Measurements from ENCODE around the gene MRPL4. TPM values are rescaled to one million over a fixed set of nuclear protein-coding genes. Genes with fewer than 3 reads are reported as not detected.

MRPL4 gene
- total and polyA plus RNA-seq, 2 experiments from 2014 or later, result 92.0 to 171 TPM

DNA sequence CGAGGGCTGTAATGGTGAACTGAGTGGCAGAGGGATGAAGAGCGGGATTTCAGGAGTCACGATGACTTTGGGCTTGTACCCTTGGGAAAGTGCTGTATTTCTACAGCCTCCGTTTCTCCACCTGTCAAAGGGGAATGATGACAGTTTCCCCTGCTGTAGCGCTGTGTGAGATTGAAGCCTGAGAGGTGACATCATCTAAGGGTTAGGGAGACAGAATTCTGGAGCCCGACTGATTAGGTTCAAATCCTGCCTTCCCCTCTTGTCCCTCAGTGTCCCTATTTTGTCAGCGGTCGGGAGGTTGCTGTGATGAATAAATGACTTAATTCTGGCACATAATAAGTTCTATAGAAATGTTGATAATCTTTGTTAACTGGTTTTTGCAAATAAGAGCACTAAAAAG, 693 bp downstream of the MRPL4 start (continued):
- TF ChIP-seq, protein P1, sequence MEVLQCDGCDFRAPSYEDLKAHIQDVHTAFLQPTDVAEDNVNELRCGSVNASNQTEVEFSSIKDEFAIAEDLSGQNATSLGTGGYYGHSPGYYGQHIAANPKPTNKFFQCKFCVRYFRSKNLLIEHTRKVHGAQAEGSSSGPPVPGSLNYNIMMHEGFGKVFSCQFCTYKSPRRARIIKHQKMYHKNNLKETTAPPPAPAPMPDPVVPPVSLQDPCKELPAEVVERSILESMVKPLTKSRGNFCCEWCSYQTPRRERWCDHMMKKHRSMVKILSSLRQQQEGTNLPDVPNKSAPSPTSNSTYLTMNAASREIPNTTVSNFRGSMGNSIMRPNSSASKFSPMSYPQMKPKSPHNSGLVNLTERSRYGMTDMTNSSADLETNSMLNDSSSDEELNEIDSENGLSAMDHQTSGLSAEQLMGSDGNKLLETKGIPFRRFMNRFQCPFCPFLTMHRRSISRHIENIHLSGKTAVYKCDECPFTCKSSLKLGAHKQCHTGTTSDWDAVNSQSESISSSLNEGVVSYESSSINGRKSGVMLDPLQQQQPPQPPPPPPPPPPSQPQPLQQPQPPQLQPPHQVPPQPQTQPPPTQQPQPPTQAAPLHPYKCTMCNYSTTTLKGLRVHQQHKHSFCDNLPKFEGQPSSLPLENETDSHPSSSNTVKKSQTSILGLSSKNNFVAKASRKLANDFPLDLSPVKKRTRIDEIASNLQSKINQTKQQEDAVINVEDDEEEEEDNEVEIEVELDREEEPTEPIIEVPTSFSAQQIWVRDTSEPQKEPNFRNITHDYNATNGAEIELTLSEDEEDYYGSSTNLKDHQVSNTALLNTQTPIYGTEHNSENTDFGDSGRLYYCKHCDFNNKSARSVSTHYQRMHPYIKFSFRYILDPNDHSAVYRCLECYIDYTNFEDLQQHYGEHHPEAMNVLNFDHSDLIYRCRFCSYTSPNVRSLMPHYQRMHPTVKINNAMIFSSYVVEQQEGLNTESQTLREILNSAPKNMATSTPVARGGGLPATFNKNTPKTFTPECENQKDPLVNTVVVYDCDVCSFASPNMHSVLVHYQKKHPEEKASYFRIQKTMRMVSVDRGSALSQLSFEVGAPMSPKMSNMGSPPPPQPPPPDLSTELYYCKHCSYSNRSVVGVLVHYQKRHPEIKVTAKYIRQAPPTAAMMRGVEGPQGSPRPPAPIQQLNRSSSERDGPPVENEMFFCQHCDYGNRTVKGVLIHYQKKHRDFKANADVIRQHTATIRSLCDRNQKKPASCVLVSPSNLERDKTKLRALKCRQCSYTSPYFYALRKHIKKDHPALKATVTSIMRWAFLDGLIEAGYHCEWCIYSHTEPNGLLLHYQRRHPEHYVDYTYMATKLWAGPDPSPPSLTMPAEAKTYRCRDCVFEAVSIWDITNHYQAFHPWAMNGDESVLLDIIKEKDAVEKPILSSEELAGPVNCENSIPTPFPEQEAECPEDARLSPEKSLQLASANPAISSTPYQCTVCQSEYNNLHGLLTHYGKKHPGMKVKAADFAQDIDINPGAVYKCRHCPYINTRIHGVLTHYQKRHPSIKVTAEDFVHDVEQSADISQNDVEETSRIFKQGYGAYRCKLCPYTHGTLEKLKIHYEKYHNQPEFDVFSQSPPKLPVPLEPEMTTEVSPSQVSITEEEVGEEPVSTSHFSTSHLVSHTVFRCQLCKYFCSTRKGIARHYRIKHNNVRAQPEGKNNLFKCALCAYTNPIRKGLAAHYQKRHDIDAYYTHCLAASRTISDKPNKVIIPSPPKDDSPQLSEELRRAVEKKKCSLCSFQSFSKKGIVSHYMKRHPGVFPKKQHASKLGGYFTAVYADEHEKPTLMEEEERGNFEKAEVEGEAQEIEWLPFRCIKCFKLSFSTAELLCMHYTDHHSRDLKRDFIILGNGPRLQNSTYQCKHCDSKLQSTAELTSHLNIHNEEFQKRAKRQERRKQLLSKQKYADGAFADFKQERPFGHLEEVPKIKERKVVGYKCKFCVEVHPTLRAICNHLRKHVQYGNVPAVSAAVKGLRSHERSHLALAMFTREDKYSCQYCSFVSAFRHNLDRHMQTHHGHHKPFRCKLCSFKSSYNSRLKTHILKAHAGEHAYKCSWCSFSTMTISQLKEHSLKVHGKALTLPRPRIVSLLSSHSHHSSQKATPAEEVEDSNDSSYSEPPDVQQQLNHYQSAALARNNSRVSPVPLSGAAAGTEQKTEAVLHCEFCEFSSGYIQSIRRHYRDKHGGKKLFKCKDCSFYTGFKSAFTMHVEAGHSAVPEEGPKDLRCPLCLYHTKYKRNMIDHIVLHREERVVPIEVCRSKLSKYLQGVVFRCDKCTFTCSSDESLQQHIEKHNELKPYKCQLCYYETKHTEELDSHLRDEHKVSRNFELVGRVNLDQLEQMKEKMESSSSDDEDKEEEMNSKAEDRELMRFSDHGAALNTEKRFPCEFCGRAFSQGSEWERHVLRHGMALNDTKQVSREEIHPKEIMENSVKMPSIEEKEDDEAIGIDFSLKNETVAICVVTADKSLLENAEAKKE (CRISPR knock-in tag; IDR thresholded peaks at IDR 0.05), result no peak
- TF ChIP-seq ZNF114 (CRISPR knock-in tag; IDR thresholded peaks at IDR 0.05), result no peak
- TF ChIP-seq, protein P2, sequence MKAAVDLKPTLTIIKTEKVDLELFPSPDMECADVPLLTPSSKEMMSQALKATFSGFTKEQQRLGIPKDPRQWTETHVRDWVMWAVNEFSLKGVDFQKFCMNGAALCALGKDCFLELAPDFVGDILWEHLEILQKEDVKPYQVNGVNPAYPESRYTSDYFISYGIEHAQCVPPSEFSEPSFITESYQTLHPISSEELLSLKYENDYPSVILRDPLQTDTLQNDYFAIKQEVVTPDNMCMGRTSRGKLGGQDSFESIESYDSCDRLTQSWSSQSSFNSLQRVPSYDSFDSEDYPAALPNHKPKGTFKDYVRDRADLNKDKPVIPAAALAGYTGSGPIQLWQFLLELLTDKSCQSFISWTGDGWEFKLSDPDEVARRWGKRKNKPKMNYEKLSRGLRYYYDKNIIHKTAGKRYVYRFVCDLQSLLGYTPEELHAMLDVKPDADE (IDR thresholded peaks at IDR 0.05), result no peak

DNA sequence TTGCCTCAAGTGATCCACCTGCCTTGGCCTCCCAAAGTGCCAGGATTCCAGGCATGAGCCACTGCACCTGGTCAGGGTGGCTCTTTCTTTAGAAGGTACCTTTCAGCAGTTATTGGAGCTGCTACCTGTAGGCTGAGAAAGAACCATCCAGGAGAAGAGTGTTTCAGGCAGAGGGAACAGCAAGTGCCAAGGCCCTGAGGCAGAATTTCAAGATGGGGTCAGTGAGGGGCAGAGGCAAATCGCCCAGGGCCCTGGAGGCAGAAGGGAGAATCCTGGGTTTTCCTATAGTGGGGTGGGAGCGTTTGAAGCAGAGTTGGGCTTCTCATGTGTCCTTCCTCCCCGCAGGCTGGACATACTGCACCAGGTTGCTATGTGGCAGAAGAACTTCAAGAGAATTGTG, 2.2 kb downstream of the MRPL4 start:
- Mint-ChIP-seq H3K4me1 (peaks cover 4% of the 10 kb centered on the region), H3K36me3 (ENCODE audit: low read depth) (peaks cover 51% of the 10 kb centered on the region)
- TF ChIP-seq EZH2 (IDR thresholded peaks at IDR 0.05; ENCODE audit: low read depth, unreplicated experiment) (no peak), CREB1 (CRISPR knock-in tag; IDR thresholded peaks at IDR 0.05; ENCODE audit: low read depth) (no peak), NANOG (IDR thresholded peaks at IDR 0.05; ENCODE audit: borderline replicate concordance) (no peak), EZH2phosphoT487 (IDR thresholded peaks at IDR 0.05; ENCODE audit: unreplicated experiment) (no peak), ZNF114 (CRISPR knock-in tag; IDR thresholded peaks at IDR 0.05) (no peak), STAT1 (IDR thresholded peaks at IDR 0.05; ENCODE audit: unreplicated experiment) (no peak), JUNB (IDR thresholded peaks at IDR 0.05; ENCODE audit: unreplicated experiment) (no peak)
- TF ChIP-seq, protein P1 (CRISPR knock-in tag; IDR thresholded peaks at IDR 0.05), result no peak

More for the DNA sequence above, 2.2 kb downstream of the MRPL4 start:
- Histone ChIP-seq H3K27me3 (ENCODE audit: insufficient read depth) (no peaks in the 10 kb centered on the region), H3K4me3 (no peak overlapping the region), H3K79me2 (replicated peaks; ENCODE audit: insufficient read depth) (peaks cover 11% of the 10 kb centered on the region), H3K9me2 (ENCODE audit: insufficient read depth) (no peaks in the 10 kb centered on the region), H3K36me3 (ENCODE audit: insufficient read depth) (peaks cover 10% of the 10 kb centered on the region), H3F3A (replicated peaks; ENCODE audit: low read depth) (peaks cover 9% of the 10 kb centered on the region), H3K27ac (ENCODE audit: low read depth) (no peak overlapping the region), H3K4me1 (ENCODE audit: insufficient read depth) (no peaks in the 10 kb centered on the region), H4K20me1 (replicated peaks; ENCODE audit: insufficient read depth) (peaks cover 6% of the 10 kb centered on the region; the same call in 1 of the 2 replicates), H2AFZ (no peak overlapping the region), H3K4me2 (no peak overlapping the region)
- ATAC-seq (no peak), DNase-seq (ENCODE audit: low spot score) (no peak)
- H3K9me3 Mint-ChIP-seq, result peaks cover 2% of the 10 kb centered on the region; the same call in 2 of the 3 replicates
- peak overlapping the region; percentile 99; the same call in 1 of the 3 replicates for H3K4me3 Mint-ChIP-seq
- H3K27me3 Mint-ChIP-seq (ENCODE audit: insufficient read depth, low read depth, poor library complexity), result peaks cover 13% of the 10 kb centered on the region
- H3K27ac Mint-ChIP-seq, result no peak overlapping the region
